GM12878 (cell line): ENCODE measurements around the gene CHD6. TPM values are rescaled to one million over a fixed set of nuclear protein-coding genes. Genes with fewer than 3 reads are reported as not detected.

Experiments used
- ATAC-seq: fragments of 200-7000 bp; cut with Tn5 transposase; 3 replicates; pipeline ENCODE4 v1.9.1; 2020; ENCODE audit warnings: mild to moderate bottlenecking, moderate library complexity
- BruUV-seq: library from RNA; stranded (reverse); fragments of 400-500 nt; replicated peaks from 2 replicates; lab custom pipeline; 2021; lab: Mats Ljungman, UMichigan
- CTCF ChIA-PET: fragments of 300-600 bp; sonication (Branson Sonifier 250); formaldehyde crosslinking; extraction: SDS; loops from one replicate; lab custom pipeline; 2021; ENCODE audit warnings: inconsistent platforms; lab: Yijun Ruan, JAX
- POLR2A ChIA-PET: fragments of 350-600 bp; formaldehyde crosslinking; extraction: SDS; loops from one replicate; lab custom pipeline; 2021; ENCODE audit warnings: inconsistent platforms; lab: Charles Lee
- RAD21 ChIA-PET: fragments of 300-600 bp; sonication (Branson Sonifier 250); formaldehyde crosslinking; loops from one replicate; lab custom pipeline; 2023; ENCODE audit warnings: antibody characterized with exemption; ENCODE audit not compliant: unreplicated experiment; lab: Charles Lee
- SMC1A ChIA-PET: fragments of 300-600 bp; sonication (Branson Sonifier 250); formaldehyde crosslinking; loops from one replicate; lab custom pipeline; 2023; ENCODE audit not compliant: unreplicated experiment, uncharacterized antibody; lab: Charles Lee
- DNase-seq: peaks from one replicate; pipeline ENCODE4 v3.0.0-alpha.2; 2011; ENCODE audit warnings: low read depth, low spot score
- FAIRE-seq: peaks from 3 replicates; lab custom pipeline; 2011; peaks lifted over from hg19 to GRCh38; lab: Jason Lieb, UNC
- H2AFZ ChIP-seq: 2 replicates; pipeline ENCODE4 v1.6.0; 2011; ENCODE audit warnings: low read depth, low read length, control low read depth; ENCODE audit not compliant: control insufficient read depth
- H3K27ac ChIP-seq: 2 replicates; pipeline ENCODE4 v1.5.1; 2011; ENCODE audit warnings: control low read depth; ENCODE audit not compliant: control insufficient read depth, insufficient read depth
- H3K27me3 ChIP-seq, 2 experiments: replicated peaks in 1 of 2; 2 replicates each; pipeline versions ENCODE4 v1.6.0 to v1.6.1; 2011; ENCODE audit warnings: low read length in 1 of 2; ENCODE audit not compliant: control insufficient read depth in 2 of 2, insufficient read depth in 2 of 2
- H3K36me3 ChIP-seq, 2 experiments: 2 replicates each; pipeline ENCODE4 v1.5.1; 2011; ENCODE audit warnings: low read length in 1 of 2; ENCODE audit not compliant: control insufficient read depth in 2 of 2, insufficient read depth in 2 of 2
- H3K4me1 ChIP-seq: 2 replicates; pipeline ENCODE4 v1.6.1; 2011; ENCODE audit warnings: mild to moderate bottlenecking, low read length, moderate library complexity, mixed read lengths; ENCODE audit not compliant: control insufficient read depth, insufficient read depth
- H3K4me2 ChIP-seq: 2 replicates; pipeline ENCODE4 v1.6.0; 2011; ENCODE audit warnings: control low read depth; ENCODE audit not compliant: control insufficient read depth, insufficient read depth
- H3K4me3 ChIP-seq: fragments of 200-600 bp; sonication (generic); 2 replicates; pipeline ENCODE4 v1.5.1; 2016
- H3K79me2 ChIP-seq: 2 replicates; pipeline ENCODE4 v1.6.0; 2011; ENCODE audit warnings: low read length; ENCODE audit not compliant: control insufficient read depth, insufficient read depth
- H3K9ac ChIP-seq: 2 replicates; pipeline ENCODE4 v1.8.0; 2011; ENCODE audit warnings: low read length, control low read depth, mixed read lengths; ENCODE audit not compliant: control insufficient read depth, insufficient read depth
- H3K9me3 ChIP-seq: replicated peaks from 3 replicates; pipeline ENCODE4 v1.5.1; 2011; ENCODE audit warnings: mild to moderate bottlenecking, low read length; ENCODE audit not compliant: control insufficient read depth, insufficient read depth
- H4K20me1 ChIP-seq: 2 replicates; pipeline ENCODE4 v1.6.0; 2011; ENCODE audit not compliant: control insufficient read depth, insufficient read depth
- CBX5 ChIP-seq: sonication (generic); IDR thresholded peaks from 2 replicates; pipeline ENCODE4 v1.6.1; 2016; ENCODE audit warnings: low read depth, moderate library complexity, mild to moderate bottlenecking, inconsistent platforms
- CHD2 ChIP-seq: IDR thresholded peaks from 2 replicates; pipeline ENCODE4 v1.6.1; 2011; ENCODE audit warnings: low read depth, low read length, improper control_type of control experiment, borderline replicate concordance
- IRF4 ChIP-seq: IDR thresholded peaks from 2 replicates; pipeline ENCODE4 v1.6.1; 2011; ENCODE audit warnings: low read depth, low read length
- NFYB ChIP-seq: IDR thresholded peaks from 2 replicates; pipeline ENCODE4 v1.6.1; 2011; ENCODE audit warnings: low read depth, mild to moderate bottlenecking, low read length, improper control_type of control experiment, moderate library complexity; ENCODE audit not compliant: insufficient read depth
- NR2C1 ChIP-seq: fragments of 450-650 bp; IDR thresholded peaks from 2 replicates; pipeline ENCODE4 v1.6.1; 2017; ENCODE audit warnings: antibody characterized with exemption, mild to moderate bottlenecking, moderate library complexity
- NRF1 ChIP-seq: conservative IDR thresholded peaks from 2 replicates; pipeline ENCODE4 v1.6.1; 2011; ENCODE audit warnings: mild to moderate bottlenecking, low read depth, low read length, improper control_type of control experiment
- PKNOX1 ChIP-seq: fragments of 450-650 bp; IDR thresholded peaks from 2 replicates; pipeline ENCODE4 v1.6.1; 2016; ENCODE audit warnings: mild to moderate bottlenecking
- RAD21 ChIP-seq: IDR thresholded peaks from 2 replicates; pipeline ENCODE4 v1.6.1; 2011; ENCODE audit warnings: mild to moderate bottlenecking, low read depth, low read length, moderate library complexity; ENCODE audit not compliant: insufficient read depth
- RB1 ChIP-seq: fragments of 450-650 bp; formaldehyde crosslinking; IDR thresholded peaks from 2 replicates; pipeline ENCODE4 v1.6.1; 2017; ENCODE audit warnings: mild to moderate bottlenecking, borderline replicate concordance
- RCOR1 ChIP-seq: conservative IDR thresholded peaks from 2 replicates; pipeline ENCODE4 v1.6.1; 2012; ENCODE audit warnings: low read depth, low read length, improper control_type of control experiment
- SMAD5 ChIP-seq: IDR thresholded peaks from 2 replicates; pipeline ENCODE4 v1.6.1; 2016; ENCODE audit warnings: antibody characterized with exemption, low read depth
- SREBF1 ChIP-seq: IDR thresholded peaks from 2 replicates; pipeline ENCODE4 v1.6.1; 2012; ENCODE audit warnings: mild to moderate bottlenecking, low read length
- YBX1 ChIP-seq: fragments of 450-650 bp; IDR thresholded peaks from 2 replicates; pipeline ENCODE4 v1.6.1; 2016; ENCODE audit warnings: antibody characterized with exemption
- ZBTB33 ChIP-seq: fragments of 450-650 bp; IDR thresholded peaks from 2 replicates; pipeline ENCODE4 v1.6.1; 2017; ENCODE audit warnings: mild to moderate bottlenecking
- ZNF274 ChIP-seq: IDR thresholded peaks from one replicate; pipeline ENCODE4 v1.8.0; 2011; ENCODE audit not compliant: insufficient read length, insufficient read depth
- ZNF687 ChIP-seq: fragments of 450-650 bp; IDR thresholded peaks from 2 replicates; pipeline ENCODE4 v1.6.1; 2017; ENCODE audit warnings: mild to moderate bottlenecking, moderate library complexity
- WGBS: methylation state at CpG from one replicate; pipeline ENCODE4 v1.1.6; 2016; ENCODE audit warnings: low lambda C conversion rate; ENCODE audit not compliant: insufficient replicate concordance, insufficient coverage; ENCODE audit errors: missing lambda C conversion rate; 5-methylcytosine and 5-hydroxymethylcytosine counted together
- in situ Hi-C: fragments of 300-500 bp; cut with MboI; formaldehyde crosslinking; loops from 9 replicates; pipeline ENCODE4 v1.14.3; 2018; ENCODE audit warnings: mixed read lengths
- intact Hi-C: fragments of 100-400 bp; cut with micrococcal nuclease; formaldehyde crosslinking; loops from one replicate; pipeline ENCODE4 v1.14.2; 2022; ENCODE audit not compliant: unreplicated experiment
- polyA plus RNA-seq, 11 experiments: library from polyadenylated mRNA; depleted of rRNA in 4 of 11; unstranded in 6 of 11; stranded (reverse) in 5 of 11; fragments of >200 nt; fragmentation: Nextera tagmentation in 4 of 11; fragmentation: Illumina TruSeq in 1 of 11; extraction: Ambion mirVana in 4 of 11; extraction: Trizol in 1 of 11; gene quantifications; 1 replicate in 1 of 11; 2 replicates in 10 of 11; pipeline versions ENCODE4 v1.2.1 to v1.2.3, GENCODE V29; 2011 to 2016; ENCODE audit warnings: inconsistent platforms in 2 of 11, missing spikeins in 2 of 11, low read depth in 1 of 11
- total RNA-seq, 4 experiments: library from RNA; depleted of rRNA in 3 of 4; stranded (reverse); fragments of >200 nt in 3 of 4; fragmentation: Illumina TruSeq in 1 of 4; extraction: Trizol in 1 of 4; gene quantifications; 2 replicates each; pipeline versions ENCODE4 v1.2.1 to v1.2.3, GENCODE V29; 2013 to 2021

The CHD6 gene
- total and polyA plus RNA-seq, 10 of the 15 experiments (the other 5 are each of a cell fraction or from before 2014, with no cell fraction given): 4.3 to 25.5 (median 17.1) TPM

- POLR2A ChIA-PET: no interaction called here
- intact Hi-C loops: no loop called here
These were observed 211.2 kb downstream of the CHD6 start for GRCh38 chr20:41406896-41407444.

More at GRCh38 chr20:41406896-41407444, 211.2 kb downstream of the CHD6 start:
- TF ChIP-seq CHD2 (no peak), RCOR1 (no peak), NRF1 (no peak), NFYB (no peak), CBX5 (no peak), ZNF274 (no peak), RAD21 (no peak), ZBTB33 (no peak), RB1 (no peak), NR2C1 (no peak), IRF4 (no peak), YBX1 (no peak), ZNF687 (no peak), SREBF1 (no peak), SMAD5 (no peak), PKNOX1 (no peak)
- ChIA-PET SMC1A (interaction anchor here (0.8 kb wide), 1 partner anchor 110 kb away, joined by 3 read pairs; no protein-coding TSS in a partner anchor), RAD21 (no interaction called here), CTCF (no interaction called here)
- Histone ChIP-seq H3K9me3 (no peaks in the 10 kb centered on the region), H2AFZ (no peak overlapping the region), H3K9ac (no peak overlapping the region), H3K27me3 (no peaks in the 10 kb centered on the region), H3K36me3 (peaks cover 8 to 13% of the 10 kb centered on the region in 2 experiments), H3K4me2 (no peak overlapping the region), H3K4me3 (no peak overlapping the region), H3K27ac (no peak overlapping the region), H4K20me1 (no peaks in the 10 kb centered on the region), H3K4me1 (peaks cover 17% of the 10 kb centered on the region), H3K79me2 (no peaks in the 10 kb centered on the region)
- DNase-seq: no peak
- FAIRE-seq: no peak
- no TSS peak for BruUV-seq
- ATAC-seq: no peak
- in situ Hi-C loops: no loop called here
- WGBS: 92% methylated on average over 7 of the region's 7 CpGs
